ENCODE data around the gene USH1C. TPM values are rescaled to one million over a fixed set of nuclear protein-coding genes. Genes with fewer than 3 reads are reported as not detected.

USH1C gene
- total and polyA plus RNA-seq, 12 donors = 0.14 to 16.9 (median 0.85) TPM; not detected in 2

- H3K9me3 ChIP-seq (replicated peaks in 1 of 3) = no peaks in the 10 kb centered on the region
- TF ChIP-seq CTCF (IDR thresholded peaks at IDR 0.05) = no peak
- TF ChIP-seq POLR2A (IDR thresholded peaks at IDR 0.05) = no peak
- H3K27ac ChIP-seq = no peak overlapping the region
- WGBS, 4 donors = 88 to 93% (median 90%) methylated on average over 3 to 10 of the region's 10 CpGs
- intact Hi-C loops (cut with DNase I) = no loop called here
- no peak overlapping the region for H3K4me3 ChIP-seq
- no peaks in the 10 kb centered on the region for H3K36me3 ChIP-seq (replicated peaks in 1 of 2)
- no peak for DNase-seq
- H3K4me1 ChIP-seq (replicated peaks in 1 of 2) = peaks cover 11 to 17% of the 10 kb centered on the region in 2 donors
- H3K27me3 ChIP-seq = peaks cover 4% of the 10 kb centered on the region
These were observed 27.0 kb downstream of the USH1C start for GRCh38 chr11:17517186-17517585.

GRCh38 chr11:17516551-17517150 lies 27.6 kb downstream of the USH1C start:
- no peaks in the 10 kb centered on the region for H3K9me3 ChIP-seq (replicated peaks in 1 of 3)
- no peak overlapping the region for H3K27ac ChIP-seq
- peaks cover 11 to 17% of the 10 kb centered on the region in 2 donors for H3K4me1 ChIP-seq (replicated peaks in 1 of 2)
- no peak for DNase-seq
- H3K27me3 ChIP-seq = peaks cover 4% of the 10 kb centered on the region
- intact Hi-C loops (cut with DNase I) = no loop called here
- TF ChIP-seq CTCF (IDR thresholded peaks at IDR 0.05) (no peak), POLR2A (IDR thresholded peaks at IDR 0.05) (no peak)
- H3K36me3 ChIP-seq (replicated peaks in 1 of 2) = no peaks in the 10 kb centered on the region
- WGBS, 4 donors = 89 to 97% (median 92%) methylated on average over 7 of the region's 7 CpGs
- H3K4me3 ChIP-seq = no peak overlapping the region

GRCh38 chr11:17515443-17516176 lies 28.6 kb downstream of the USH1C start:
- Histone ChIP-seq H3K4me3 (no peak overlapping the region), H3K27me3 (peaks cover 4% of the 10 kb centered on the region), H3K9me3 (replicated peaks in 1 of 3) (no peaks in the 10 kb centered on the region), H3K4me1 (replicated peaks in 1 of 2) (peaks cover 11 to 17% of the 10 kb centered on the region in 2 donors), H3K27ac (peak overlapping the region in 1 of 5 donors; percentile 6), H3K36me3 (replicated peaks in 1 of 2) (no peaks in the 10 kb centered on the region)
- TF ChIP-seq CTCF (IDR thresholded peaks at IDR 0.05) (no peak), POLR2A (IDR thresholded peaks at IDR 0.05) (no peak)
- WGBS, 4 donors = 17 to 24% (median 23%) methylated on average over 5 of the region's 5 CpGs
- intact Hi-C loops (cut with DNase I) = no loop called here
- peak in 6 of 7 donors; percentile 27 to 69 (median 44) for DNase-seq

- intact Hi-C loops (cut with DNase I) = no loop called here
- WGBS, 4 donors = 79 to 87% (median 82%) methylated on average over 4 of the region's 4 CpGs
- Histone ChIP-seq H3K4me1 (replicated peaks in 1 of 2) (peaks cover 11 to 17% of the 10 kb centered on the region in 2 donors), H3K36me3 (replicated peaks in 1 of 2) (no peaks in the 10 kb centered on the region), H3K9me3 (replicated peaks in 1 of 3) (no peaks in the 10 kb centered on the region), H3K27ac (no peak overlapping the region), H3K27me3 (no peaks in the 10 kb centered on the region), H3K4me3 (no peak overlapping the region)
- no peak for DNase-seq
- TF ChIP-seq CTCF (IDR thresholded peaks at IDR 0.05) (no peak), POLR2A (IDR thresholded peaks at IDR 0.05) (no peak)
These were observed 29.7 kb downstream of the USH1C start for GRCh38 chr11:17514476-17514875.

Measured in adrenal gland (tissue), 12 donors.